OCI-LY7 (cell line): ENCODE measurements around the gene S100A4. TPM values are rescaled to one million over a fixed set of nuclear protein-coding genes. Genes with fewer than 3 reads are reported as not detected.
"Not testable (repeated sequence)": the region's sequence is repeated elsewhere in the genome, so short reads cannot be mapped to it uniquely, and the experiment has no call there.

Experiments
- BruUV-seq: library from RNA; stranded (reverse); fragments of 400-500 nt; replicated peaks from 2 replicates; lab custom pipeline; 2021; lab: Mats Ljungman, UMichigan
- CTCF ChIA-PET: fragments of 300-600 bp; sonication (Branson Sonifier 250); formaldehyde crosslinking; loops from one replicate; lab custom pipeline; 2022; ENCODE audit warnings: antibody characterized with exemption; ENCODE audit not compliant: unreplicated experiment; lab: Charles Lee
- POLR2A ChIA-PET: fragments of 300-600 bp; sonication (Branson Sonifier 250); formaldehyde crosslinking; loops from one replicate; lab custom pipeline; 2022; ENCODE audit warnings: antibody characterized with exemption; lab: Charles Lee
- DNase-seq: peaks from one replicate; pipeline ENCODE4 v3.0.0-alpha.2; 2015; ENCODE audit warnings: low spot score
- H2AFZ ChIP-seq: fragments of 200-600 bp; sonication (generic), shearing (Covaris generic); 2 replicates; pipeline ENCODE4 v1.6.1; 2014; ENCODE audit warnings: mild to moderate bottlenecking, antibody characterized with exemption, low read length, moderate library complexity
- H3K27ac ChIP-seq: fragments of 200-600 bp; sonication (generic); 2 replicates; pipeline ENCODE4 v1.5.1; 2014; ENCODE audit warnings: mixed run types, low read depth, mild to moderate bottlenecking, moderate library complexity, low read length, inconsistent platforms; ENCODE audit not compliant: poor library complexity, severe bottlenecking
- H3K36me3 ChIP-seq: fragments of 200-600 bp; sonication (generic); 2 replicates; pipeline ENCODE4 v1.6.1; 2014; ENCODE audit warnings: mild to moderate bottlenecking, antibody characterized with exemption, low read length, moderate library complexity, mixed read lengths; ENCODE audit not compliant: insufficient read depth
- H3K4me1 ChIP-seq: fragments of 200-600 bp; sonication (generic); 2 replicates; pipeline ENCODE4 v1.5.1; 2014; ENCODE audit warnings: mild to moderate bottlenecking, low read length; ENCODE audit not compliant: insufficient read depth, poor library complexity, severe bottlenecking
- H3K4me2 ChIP-seq: fragments of 200-600 bp; sonication (generic); 2 replicates; pipeline ENCODE4 v1.6.1; 2014; ENCODE audit warnings: mild to moderate bottlenecking, low read length
- H3K4me3 ChIP-seq: fragments of 200-600 bp; sonication (generic); 2 replicates; pipeline ENCODE4 v1.5.1; 2014; ENCODE audit warnings: mild to moderate bottlenecking, low read depth, low read length; ENCODE audit not compliant: poor library complexity, severe bottlenecking
- H3K79me2 ChIP-seq: fragments of 200-600 bp; sonication (generic); 2 replicates; pipeline ENCODE4 v1.6.1; 2016; ENCODE audit warnings: low read depth, mild to moderate bottlenecking, low read length, moderate library complexity, mixed read lengths; ENCODE audit not compliant: insufficient read depth
- H3K9me2 ChIP-seq: fragments of 200-600 bp; sonication (generic); 2 replicates; pipeline ENCODE4 v1.6.1; 2016; ENCODE audit warnings: mild to moderate bottlenecking, low read length, mixed read lengths; ENCODE audit not compliant: insufficient read depth
- H3K9me3 ChIP-seq: fragments of 200-600 bp; sonication (generic); 2 replicates; pipeline ENCODE4 v1.6.1; 2014; ENCODE audit warnings: mild to moderate bottlenecking, mixed run types, low read length, mixed read lengths
- H4K20me1 ChIP-seq: fragments of 200-600 bp; sonication (generic); 2 replicates; pipeline ENCODE4 v1.6.1; 2014; ENCODE audit warnings: mild to moderate bottlenecking, antibody characterized with exemption, low read length, moderate library complexity, mixed read lengths; ENCODE audit not compliant: insufficient read depth
- EZH2phosphoT487 ChIP-seq: fragments of 200-600 bp; sonication (generic); IDR thresholded peaks from 2 replicates; pipeline ENCODE4 v1.6.1; 2018; ENCODE audit warnings: low read depth, borderline replicate concordance, mild to moderate bottlenecking, mixed run types, antibody characterized with exemption, low read length, moderate library complexity, mixed read lengths
- intact Hi-C: fragments of 100-400 bp; cut with micrococcal nuclease; formaldehyde crosslinking; loops from one replicate; pipeline ENCODE4 v1.10.0; 2022; ENCODE audit not compliant: unreplicated experiment
- total RNA-seq, 2 experiments: library from RNA; depleted of rRNA in 1 of 2; stranded (reverse); fragments of >200 nt in 1 of 2; shearing (Covaris generic) in 1 of 2; gene quantifications; 2 replicates each; pipeline ENCODE4 v1.2.3, GENCODE V29; 2014 to 2022
- TF ChIP-seq, protein P1 (sequence below): fragments of 200-600 bp; sonication (generic); conservative IDR thresholded peaks from 2 replicates; pipeline ENCODE4 v1.5.1; 2014; ENCODE audit warnings: mild to moderate bottlenecking, antibody characterized with exemption, low read length, moderate library complexity, mixed read lengths

S100A4 gene
- total RNA-seq, 2 experiments from 2014 or later = 1.6 to 1.9 TPM

DNA sequence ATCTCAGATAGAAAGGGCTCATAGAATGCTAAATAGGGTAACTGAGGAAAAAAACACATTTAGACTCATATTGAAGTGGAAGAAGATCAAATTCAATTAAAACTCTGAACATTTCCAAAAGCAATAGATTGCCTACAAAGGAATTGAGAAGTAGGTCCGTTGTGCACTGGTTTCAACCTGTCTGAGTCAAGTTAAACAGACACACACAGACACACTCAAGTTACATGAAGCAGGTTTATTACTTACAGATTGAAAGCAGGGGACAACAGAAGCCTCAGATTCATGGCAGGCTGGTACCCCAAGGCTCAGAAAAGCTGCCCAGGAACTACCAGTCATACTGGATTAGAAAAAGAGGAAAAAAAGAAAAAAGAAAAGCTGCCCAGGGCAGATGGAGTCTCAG lies 40.7 kb upstream of the S100A4 start:
- Histone ChIP-seq H4K20me1 (no peaks in the 10 kb centered on the region), H3K36me3 (no peaks in the 10 kb centered on the region), H3K4me3 (no peak overlapping the region), H2AFZ (peak overlapping the region; percentile 39; the same call in 1 of the 2 replicates), H3K9me3 (no peaks in the 10 kb centered on the region), H3K4me2 (no peak overlapping the region), H3K79me2 (no peaks in the 10 kb centered on the region), H3K4me1 (no peaks in the 10 kb centered on the region), H3K9me2 (no peaks in the 10 kb centered on the region), H3K27ac (no peak overlapping the region)
- intact Hi-C loops = no loop called here
- BruUV-seq = no TSS peak
- no peak for DNase-seq
- CTCF ChIA-PET = no interaction called here
- TF ChIP-seq, protein P1, sequence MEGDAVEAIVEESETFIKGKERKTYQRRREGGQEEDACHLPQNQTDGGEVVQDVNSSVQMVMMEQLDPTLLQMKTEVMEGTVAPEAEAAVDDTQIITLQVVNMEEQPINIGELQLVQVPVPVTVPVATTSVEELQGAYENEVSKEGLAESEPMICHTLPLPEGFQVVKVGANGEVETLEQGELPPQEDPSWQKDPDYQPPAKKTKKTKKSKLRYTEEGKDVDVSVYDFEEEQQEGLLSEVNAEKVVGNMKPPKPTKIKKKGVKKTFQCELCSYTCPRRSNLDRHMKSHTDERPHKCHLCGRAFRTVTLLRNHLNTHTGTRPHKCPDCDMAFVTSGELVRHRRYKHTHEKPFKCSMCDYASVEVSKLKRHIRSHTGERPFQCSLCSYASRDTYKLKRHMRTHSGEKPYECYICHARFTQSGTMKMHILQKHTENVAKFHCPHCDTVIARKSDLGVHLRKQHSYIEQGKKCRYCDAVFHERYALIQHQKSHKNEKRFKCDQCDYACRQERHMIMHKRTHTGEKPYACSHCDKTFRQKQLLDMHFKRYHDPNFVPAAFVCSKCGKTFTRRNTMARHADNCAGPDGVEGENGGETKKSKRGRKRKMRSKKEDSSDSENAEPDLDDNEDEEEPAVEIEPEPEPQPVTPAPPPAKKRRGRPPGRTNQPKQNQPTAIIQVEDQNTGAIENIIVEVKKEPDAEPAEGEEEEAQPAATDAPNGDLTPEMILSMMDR = no peak
- no peak for TF ChIP-seq EZH2phosphoT487
- POLR2A ChIA-PET = interaction anchor here (1.3 kb wide), 1 partner anchor 20 kb away, joined by 5 read pairs; no protein-coding TSS in a partner anchor

DNA sequence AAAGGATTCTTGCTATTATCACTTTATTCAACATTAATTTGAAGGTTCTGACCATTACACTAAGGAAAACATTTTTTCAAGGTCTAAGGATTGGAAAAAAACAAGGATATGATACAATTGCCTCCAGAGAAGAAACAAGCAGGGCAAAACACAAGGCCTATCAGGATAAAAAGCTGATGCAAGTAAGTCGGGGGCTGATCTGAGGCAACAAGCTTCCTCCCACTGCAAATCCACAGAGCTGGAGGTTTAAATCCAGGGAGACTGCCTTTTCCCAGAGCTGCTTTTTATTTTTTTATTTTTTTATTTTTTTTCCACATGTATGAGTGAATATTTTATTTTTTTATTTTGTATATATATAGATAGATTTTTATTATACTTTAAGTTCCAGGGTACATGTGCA lies 39.4 kb upstream of the S100A4 start:
- CTCF ChIA-PET = no interaction called here
- BruUV-seq = no TSS peak
- no peak for DNase-seq
- POLR2A ChIA-PET = interaction anchor here (1.0 to 1.4 kb wide), 2 partner anchors 13 kb away, joined by 3 to 5 read pairs; no protein-coding TSS in a partner anchor
- Histone ChIP-seq H3K27ac (no peak overlapping the region), H3K9me3 (no peaks in the 10 kb centered on the region), H3K4me2 (no peak overlapping the region), H3K36me3 (no peaks in the 10 kb centered on the region), H3K4me1 (no peaks in the 10 kb centered on the region), H3K4me3 (no peak overlapping the region), H3K9me2 (no peaks in the 10 kb centered on the region), H2AFZ (no peak overlapping the region), H4K20me1 (no peaks in the 10 kb centered on the region), H3K79me2 (no peaks in the 10 kb centered on the region)
- intact Hi-C loops = no loop called here
- TF ChIP-seq EZH2phosphoT487 = no peak
- TF ChIP-seq, protein P1 = no peak

DNA sequence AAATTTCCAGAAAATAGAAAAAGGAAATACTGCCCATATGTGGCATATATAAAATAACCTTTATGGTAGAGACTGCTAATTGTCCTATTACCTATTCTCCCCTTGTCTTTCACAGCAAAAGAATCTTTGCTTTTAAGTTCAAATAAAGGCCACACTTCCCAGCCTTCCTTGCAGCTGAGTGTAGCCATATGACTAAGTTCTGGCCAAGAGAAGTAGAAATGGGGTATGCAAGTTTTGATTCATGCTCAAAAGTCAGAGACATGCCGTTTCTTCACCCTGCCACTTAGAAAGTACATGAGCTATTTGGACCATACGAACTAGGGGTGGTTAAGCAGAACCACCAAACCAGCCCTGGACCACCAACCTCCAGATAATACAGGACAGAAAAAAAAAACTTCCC lies 38.4 kb upstream of the S100A4 start:
- CTCF ChIA-PET = no interaction called here

DNA sequence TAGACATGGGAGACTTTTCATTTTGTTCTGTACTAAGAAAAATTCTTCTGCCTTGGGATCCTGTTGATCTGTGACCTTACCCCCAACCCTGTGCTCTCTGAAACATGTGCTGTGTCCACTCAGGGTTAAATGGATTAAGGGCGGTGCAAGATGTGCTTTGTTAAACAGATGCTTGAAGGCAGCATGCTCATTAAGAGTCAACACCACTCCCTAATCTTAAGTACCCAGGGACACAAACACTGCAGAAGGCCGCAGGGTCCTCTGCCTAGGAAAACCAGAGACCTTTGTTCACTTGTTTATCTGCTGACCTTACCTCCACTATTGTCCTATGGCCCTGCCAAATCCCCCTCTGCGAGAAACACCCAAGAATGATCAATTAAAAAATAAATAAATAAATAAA lies 37.9 kb upstream of the S100A4 start:
- H3K27ac ChIP-seq, H3K36me3 ChIP-seq, H2AFZ ChIP-seq, DNase-seq, CTCF ChIA-PET, H3K4me3 ChIP-seq, intact Hi-C loops, H3K4me1 ChIP-seq, H3K4me2 ChIP-seq, H3K9me3 ChIP-seq, POLR2A ChIA-PET, H4K20me1 ChIP-seq, H3K9me2 ChIP-seq, H3K79me2 ChIP-seq, BruUV-seq: not testable (repeated sequence)

More for the DNA sequence above, 38.4 kb upstream of the S100A4 start:
- no peak for DNase-seq
- H3K36me3 ChIP-seq = no peaks in the 10 kb centered on the region
- no peaks in the 10 kb centered on the region for H3K9me2 ChIP-seq
- H3K4me1 ChIP-seq = no peaks in the 10 kb centered on the region
- POLR2A ChIA-PET = no interaction called here
- intact Hi-C loops = no loop called here
- H3K79me2 ChIP-seq = no peaks in the 10 kb centered on the region
- BruUV-seq = no TSS peak
- no peaks in the 10 kb centered on the region for H4K20me1 ChIP-seq
- H3K4me2 ChIP-seq = no peak overlapping the region
- H3K4me3 ChIP-seq = no peak overlapping the region
- no peaks in the 10 kb centered on the region for H3K9me3 ChIP-seq
- TF ChIP-seq EZH2phosphoT487 = no peak
- TF ChIP-seq, protein P1 = no peak
- H3K27ac ChIP-seq = no peak overlapping the region
- H2AFZ ChIP-seq = no peak overlapping the region
